Jurkat, Clone E6-1 (cell line): ENCODE results near the gene NUTF2.

Source experiments
- DNase-seq: peaks from one replicate; pipeline ENCODE4 v3.0.0-alpha.2; 2011; ENCODE audit warnings: low read depth, low spot score
- H3K4me3 ChIP-seq: 2 replicates; pipeline ENCODE4 v1.5.1; 2011; ENCODE audit warnings: mild to moderate bottlenecking, low read length, control low read depth, moderate library complexity

NUTF2 gene

GRCh38 chr16:67879936-67880335, 33.2 kb downstream of the NUTF2 start:
- H3K4me3 ChIP-seq = no peak overlapping the region
- no peak for DNase-seq

DNA sequence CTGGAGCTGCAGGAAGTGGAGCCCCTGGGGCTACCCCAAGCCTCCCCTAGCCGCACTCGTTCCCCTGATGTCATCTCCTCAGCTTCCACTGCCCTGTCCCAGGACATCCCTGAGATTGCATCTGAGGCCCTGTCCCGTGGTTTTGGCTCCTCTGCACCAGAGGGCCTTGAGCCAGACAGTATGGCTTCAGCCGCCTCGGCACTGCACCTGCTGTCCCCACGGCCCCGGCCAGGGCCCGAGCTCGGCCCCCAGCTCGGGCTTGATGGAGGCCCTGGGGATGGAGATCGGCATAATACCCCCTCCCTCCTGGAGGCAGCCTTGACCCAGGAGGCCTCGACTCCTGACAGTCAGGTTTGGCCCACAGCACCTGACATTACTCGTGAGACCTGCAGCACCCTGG, 33.9 kb downstream of the NUTF2 start:
- no peak for DNase-seq

GRCh38 chr16:67881621-67882161, 35.0 kb downstream of the NUTF2 start:
- H3K4me3 ChIP-seq = no peak overlapping the region
- DNase-seq = no peak

More for the DNA sequence above, 33.9 kb downstream of the NUTF2 start:
- H3K4me3 ChIP-seq = no peak overlapping the region

DNA sequence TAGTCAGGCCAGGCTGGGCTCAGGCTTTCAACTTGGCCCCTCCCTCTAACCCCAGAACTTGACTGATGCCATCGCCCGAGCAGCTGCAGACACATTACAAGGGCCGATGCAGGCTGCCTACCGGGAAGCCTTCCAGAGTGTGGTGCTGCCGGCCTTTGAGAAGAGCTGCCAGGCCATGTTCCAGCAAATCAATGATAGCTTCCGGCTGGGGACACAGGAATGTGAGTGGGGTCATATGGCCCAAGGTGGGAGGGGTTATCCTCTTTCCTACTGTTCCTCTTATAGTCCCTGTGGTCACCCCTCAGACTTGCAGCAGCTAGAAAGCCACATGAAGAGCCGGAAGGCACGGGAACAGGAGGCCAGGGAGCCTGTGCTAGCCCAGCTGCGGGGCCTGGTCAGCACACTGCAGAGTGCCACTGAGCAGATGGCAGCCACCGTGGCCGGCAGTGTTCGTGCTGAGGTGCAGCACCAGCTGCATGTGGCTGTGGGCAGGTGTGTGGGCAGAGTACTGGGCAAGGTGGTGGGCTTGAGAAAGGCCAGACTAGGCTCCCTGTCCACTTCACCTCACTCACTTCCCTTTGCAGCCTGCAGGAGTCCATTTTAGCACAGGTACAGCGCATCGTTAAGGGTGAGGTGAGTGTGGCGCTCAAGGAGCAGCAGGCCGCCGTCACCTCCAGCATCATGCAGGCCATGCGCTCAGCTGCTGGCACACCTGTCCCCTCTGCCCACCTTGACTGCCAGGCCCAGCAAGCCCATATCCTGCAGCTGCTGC, 35.8 kb downstream of the NUTF2 start:
- H3K4me3 ChIP-seq = no peak overlapping the region
- DNase-seq = no peak

DNA sequence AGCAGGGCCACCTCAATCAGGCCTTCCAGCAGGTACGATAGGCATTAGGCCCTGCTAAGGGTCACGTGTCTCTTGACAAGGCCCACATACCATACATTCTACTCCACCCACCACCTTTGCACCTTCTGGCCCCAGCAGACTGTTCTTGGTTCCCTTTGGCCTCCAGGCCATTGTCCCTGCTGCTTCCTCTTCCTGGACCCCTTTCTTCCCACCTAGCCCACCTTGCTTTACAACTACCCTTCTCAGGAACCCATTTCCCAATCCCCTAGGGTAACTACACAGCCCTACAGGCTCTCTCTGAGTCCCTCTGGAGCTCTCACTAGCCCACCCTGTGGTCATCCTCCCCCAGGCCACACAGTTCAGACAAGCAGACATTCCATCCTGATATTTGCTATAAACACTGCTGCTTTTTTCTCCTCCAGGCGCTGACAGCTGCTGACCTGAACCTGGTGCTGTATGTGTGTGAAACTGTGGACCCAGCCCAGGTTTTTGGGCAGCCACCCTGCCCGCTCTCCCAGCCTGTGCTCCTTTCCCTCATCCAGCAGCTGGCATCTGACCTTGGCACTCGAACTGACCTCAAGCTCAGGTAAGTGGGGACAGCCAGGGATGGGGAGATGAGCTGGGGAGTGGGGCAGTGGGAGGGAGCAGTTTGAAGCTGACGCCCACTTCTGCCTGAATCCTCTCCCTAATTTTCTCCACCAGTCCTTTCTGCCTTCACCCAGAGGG, 36.6 kb downstream of the NUTF2 start:
- H3K4me3 ChIP-seq = no peak overlapping the region
- DNase-seq = no peak

- no peak overlapping the region for H3K4me3 ChIP-seq
- peak; percentile 31 for DNase-seq
These were observed 37.1 kb downstream of the NUTF2 start for GRCh38 chr16:67883872-67884261.

DNA sequence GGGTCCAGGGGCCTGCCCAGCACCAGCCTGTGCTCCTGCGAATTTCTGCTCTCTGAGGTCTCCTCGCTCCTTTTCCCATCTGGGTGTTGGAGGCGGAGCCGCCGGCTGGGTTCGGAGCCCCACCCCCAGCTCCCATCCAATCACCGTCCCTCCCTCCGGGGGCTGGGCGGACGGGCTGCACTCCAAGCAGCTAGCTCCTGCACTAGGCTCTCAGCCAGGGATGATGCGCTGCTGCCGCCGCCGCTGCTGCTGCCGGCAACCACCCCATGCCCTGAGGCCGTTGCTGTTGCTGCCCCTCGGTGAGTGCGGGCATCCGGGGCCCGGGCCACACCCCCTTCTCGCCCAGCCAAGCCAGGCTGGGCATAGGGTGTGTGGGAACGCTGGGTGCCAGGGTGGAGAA, 38.0 kb downstream of the NUTF2 start, which contains the start of gene NRN1L:
Gene NRN1L (plus strand): TSS at position 202 of the 400 bp plus-strand sequence. CDS start 19 bp downstream, at position 221.
- DNase-seq = no peak
- H3K4me3 ChIP-seq = no peak within 1 kb of the TSS

GRCh38 chr16:67885545-67885944, 38.8 kb downstream of the NUTF2 start:
- no peak for DNase-seq
- H3K4me3 ChIP-seq = no peak overlapping the region

DNA sequence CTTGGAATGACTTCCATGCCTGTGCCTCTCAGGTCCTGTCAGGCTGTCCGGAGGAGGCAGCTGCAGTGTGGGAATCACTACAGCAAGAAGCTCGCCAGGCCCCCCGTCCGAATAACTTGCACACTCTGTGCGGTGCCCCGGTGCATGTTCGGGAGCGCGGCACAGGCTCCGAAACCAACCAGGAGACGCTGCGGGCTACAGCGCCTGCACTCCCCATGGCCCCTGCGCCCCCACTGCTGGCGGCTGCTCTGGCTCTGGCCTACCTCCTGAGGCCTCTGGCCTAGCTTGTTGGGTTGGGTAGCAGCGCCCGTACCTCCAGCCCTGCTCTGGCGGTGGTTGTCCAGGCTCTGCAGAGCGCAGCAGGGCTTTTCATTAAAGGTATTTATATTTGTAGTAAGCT, 39.2 kb downstream of the NUTF2 start:
- no peak for DNase-seq

GRCh38 chr16:67886387-67886786, 39.7 kb downstream of the NUTF2 start:
- DNase-seq = no peak
- H3K4me3 ChIP-seq = no peak overlapping the region

More for the DNA sequence above, 39.2 kb downstream of the NUTF2 start:
- H3K4me3 ChIP-seq = no peak overlapping the region

DNA sequence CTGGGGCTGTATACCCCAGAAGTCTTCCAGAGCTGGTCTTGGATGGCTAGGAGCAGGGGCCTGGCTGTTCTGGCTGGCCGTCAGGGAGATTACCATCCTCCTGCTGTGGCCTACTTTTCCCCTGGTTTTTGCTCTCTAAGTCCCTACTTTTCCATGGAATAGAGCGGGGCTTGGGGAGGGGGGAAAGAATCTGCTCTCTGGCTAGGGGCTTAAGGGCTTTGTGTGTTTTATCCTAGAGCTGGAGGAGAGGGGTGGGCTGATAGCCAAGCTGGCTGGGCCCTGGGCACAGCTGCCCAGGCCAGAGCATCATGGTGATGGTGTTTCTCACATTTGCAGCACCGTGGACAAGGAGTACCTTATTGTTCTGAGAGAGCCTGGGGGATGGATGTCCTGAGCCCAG, 41.6 kb downstream of the NUTF2 start:
- H3K4me3 ChIP-seq = no peak overlapping the region
- no peak for DNase-seq

DNA sequence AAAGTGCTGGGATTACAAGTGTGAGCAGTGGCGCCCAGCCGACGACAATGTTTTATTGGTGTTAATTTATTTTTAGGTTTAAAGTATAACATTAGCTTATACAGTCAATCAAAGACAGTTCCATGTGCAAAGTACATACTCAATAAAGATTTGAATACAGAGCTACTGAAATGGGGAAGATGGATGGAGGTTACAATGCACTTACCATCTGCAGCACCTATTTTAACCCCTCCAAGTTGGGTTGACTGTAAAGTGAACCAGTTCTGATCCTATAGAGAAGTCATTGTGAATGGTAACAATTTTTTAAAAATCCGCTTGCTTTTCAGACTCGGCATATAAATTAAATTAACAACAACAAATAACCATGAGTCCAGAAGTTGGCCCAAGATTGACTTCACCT, 45.6 kb downstream of the NUTF2 start:
- H3K4me3 ChIP-seq = peak overlapping the region; percentile 64
- DNase-seq = no peak

GRCh38 chr16:67892899-67893742, 46.4 kb downstream of the NUTF2 start, which contains the start of gene PSKH1:
Gene PSKH1 (plus strand): TSS chr16:67893254. CDS start chr16:67908750, 15,496 bp downstream.
- DNase-seq = peak; percentile 82
- H3K4me3 ChIP-seq = peak within 1 kb of the TSS; percentile 91

DNA sequence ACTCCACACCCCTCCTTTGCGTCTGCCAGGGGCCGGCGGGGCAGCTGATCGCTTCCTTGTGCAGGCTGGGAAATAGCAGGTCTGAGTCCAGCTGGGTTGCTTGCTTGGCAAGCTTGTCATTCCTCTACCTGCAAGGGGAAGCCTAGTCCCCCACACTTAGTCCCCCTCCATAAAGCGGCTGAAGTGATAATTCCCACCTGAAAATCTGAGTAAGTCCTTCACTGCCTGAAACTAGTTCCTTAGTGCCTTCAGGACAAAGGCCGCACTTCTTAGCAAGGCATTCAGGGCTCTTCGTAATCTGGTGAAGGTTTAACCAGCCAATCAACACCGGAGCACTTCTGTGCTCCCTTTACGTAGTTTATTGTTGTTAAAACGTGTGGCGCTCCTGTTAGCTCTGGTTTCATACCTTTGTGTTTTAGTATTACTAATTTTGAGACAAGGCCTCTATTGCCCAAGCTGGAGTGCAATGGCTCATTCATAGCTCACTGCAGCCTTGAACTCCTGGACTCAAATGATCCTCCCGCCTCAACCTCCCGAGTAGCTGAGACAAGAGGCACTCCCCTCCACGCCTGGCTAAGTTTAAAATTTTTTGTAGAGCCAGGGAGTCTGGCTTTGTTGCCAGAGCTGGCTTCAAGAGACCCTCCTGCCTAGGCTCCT, 47.1 kb downstream of the NUTF2 start:
- peak overlapping the region; percentile 91 for H3K4me3 ChIP-seq
- no peak for DNase-seq

DNA sequence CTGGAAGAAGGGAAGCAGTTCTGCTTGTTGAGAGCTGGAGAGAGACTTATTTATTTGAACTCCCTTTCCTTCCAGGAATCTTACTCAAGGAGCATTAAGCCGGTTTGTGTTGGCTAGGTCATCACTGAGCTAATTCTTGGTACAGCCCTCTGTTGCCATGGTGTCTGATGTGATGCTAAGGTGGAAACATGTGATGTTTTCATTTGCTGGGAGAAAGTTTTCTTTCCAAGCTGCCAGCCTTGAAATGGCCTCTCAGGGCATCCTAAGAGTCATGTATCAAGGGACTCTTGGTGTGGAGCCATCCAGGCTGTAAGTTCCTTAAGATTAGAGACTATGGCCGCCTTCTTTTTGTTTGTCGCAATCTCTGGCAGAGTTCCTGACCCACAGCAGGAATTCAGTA, 50.5 kb downstream of the NUTF2 start:
- no peak overlapping the region for H3K4me3 ChIP-seq
- DNase-seq = no peak

DNA sequence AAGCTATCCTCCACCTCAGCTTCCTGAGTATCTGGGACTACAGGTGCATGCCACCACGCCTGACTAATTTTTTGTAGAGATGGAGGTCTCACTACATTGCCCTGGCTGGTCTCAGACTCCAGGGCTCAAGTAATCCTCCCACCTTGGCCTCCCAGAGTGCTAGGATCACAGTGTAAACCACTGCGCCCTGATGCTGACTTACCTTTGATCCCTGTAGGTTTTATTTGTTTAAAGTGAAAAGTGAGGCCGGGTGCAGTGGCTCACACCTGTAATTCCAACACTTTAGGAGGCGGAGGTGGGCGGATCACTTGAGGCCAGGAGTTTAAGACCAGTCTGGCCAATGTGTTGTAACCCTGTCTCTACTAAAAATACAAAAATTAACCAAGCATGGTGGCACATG, 55.0 kb downstream of the NUTF2 start:
- no peak overlapping the region for H3K4me3 ChIP-seq
- no peak for DNase-seq

GRCh38 chr16:67902831-67903230, 56.1 kb downstream of the NUTF2 start:
- no peak overlapping the region for H3K4me3 ChIP-seq
- no peak for DNase-seq

DNA sequence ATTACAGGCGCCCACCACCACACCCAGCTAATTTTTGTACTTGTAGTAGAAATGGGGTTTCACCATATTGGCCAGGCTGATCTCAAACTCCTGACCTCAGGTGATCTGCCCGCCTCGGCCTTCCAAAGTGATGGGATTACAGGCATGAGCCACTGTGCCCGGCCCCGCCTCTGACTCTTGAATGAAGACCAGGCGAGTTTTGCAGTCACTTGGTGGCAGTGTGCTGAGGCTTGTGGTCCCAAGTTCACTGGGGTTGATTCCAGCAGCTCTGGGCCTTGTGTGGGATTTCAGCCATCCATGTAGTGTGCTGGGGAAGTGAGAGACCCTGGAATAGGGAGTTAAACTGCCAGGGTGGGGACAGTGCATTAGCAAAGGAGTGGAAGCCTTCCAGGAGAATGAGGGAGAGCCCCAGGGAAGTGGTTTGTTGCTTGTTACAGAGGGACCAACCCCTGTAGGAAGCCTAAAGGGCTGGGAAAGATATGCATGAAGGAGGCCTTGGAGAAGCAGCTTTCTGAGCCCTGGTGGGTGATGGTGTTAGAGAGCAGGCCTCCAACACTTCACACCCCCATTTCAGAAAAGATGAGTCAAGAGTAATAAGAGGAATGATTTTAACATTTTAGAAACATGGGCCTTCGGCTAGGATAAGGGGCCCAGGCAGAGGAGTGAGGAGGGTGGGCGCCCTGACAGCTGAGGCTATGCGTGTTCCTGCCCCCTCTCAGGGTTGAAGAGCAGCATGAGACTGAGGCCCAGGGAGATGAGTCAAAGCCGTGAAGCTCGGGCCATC, 60.9 kb downstream of the NUTF2 start:
- no peak for DNase-seq
- no peak overlapping the region for H3K4me3 ChIP-seq
